ENCODE results near the gene TMEM176A.

TMEM176A gene

DNA sequence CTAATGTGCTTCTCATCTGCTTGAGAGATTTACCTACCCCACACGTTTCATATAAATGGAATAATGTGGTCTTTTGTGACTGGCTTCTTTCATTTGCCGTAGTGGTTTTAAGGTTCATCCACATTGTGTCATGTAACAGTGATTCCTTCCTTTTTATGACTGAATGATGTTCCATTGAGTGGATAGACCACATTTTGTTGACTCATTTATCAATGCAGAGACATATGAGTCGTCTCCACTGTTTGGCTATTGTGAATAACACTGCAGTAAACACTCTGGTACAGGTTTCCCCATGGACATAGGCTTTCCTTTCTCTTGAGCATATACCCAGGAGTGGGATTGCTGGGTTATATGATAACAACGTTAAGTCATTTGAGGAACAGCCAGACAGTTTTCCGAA, 49.7 kb downstream of the TMEM176A start:
- DNase-seq: no peak

DNA sequence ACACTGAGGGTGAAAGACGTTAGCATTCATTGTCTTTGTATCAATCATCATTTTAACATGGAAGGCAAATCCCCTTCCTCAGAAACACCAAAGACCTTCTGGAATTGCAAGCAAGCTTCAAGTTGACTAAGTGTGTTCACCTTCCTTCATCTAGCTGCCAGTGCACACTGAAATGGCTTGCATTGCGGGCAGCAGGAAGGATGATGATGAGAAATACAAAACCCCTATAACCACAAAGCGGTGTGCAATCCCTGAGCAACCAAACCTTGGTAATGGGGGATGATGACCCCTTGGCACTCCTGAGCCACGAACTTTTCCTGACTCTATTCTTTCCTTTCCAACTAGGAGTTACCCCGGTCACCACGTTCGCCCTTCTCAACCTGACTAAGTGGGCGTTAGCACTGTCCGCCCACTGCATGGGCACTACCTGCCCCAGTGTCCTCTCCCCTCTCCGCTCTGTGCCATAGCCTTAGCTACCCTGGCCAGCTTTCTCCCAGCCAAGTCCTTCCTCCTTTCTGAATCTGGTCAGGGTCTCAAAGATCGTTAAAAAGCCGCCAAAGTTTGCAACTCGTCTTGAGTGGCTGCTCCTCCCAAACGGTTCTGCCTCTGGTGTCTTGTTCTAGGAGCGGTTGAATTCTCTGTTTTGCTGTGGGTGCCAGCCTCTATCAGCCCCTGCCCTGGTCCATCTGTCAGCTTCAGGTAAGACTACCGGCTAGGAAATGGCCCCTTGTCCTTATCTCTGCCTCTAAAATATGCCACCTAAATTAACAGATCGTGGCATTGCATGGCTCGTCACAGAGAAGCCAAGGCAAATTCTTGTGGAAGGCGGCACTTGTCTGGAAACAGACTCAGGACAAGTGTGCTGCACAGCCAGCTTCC, 51.2 kb downstream of the TMEM176A start:
- no peak for DNase-seq

DNA sequence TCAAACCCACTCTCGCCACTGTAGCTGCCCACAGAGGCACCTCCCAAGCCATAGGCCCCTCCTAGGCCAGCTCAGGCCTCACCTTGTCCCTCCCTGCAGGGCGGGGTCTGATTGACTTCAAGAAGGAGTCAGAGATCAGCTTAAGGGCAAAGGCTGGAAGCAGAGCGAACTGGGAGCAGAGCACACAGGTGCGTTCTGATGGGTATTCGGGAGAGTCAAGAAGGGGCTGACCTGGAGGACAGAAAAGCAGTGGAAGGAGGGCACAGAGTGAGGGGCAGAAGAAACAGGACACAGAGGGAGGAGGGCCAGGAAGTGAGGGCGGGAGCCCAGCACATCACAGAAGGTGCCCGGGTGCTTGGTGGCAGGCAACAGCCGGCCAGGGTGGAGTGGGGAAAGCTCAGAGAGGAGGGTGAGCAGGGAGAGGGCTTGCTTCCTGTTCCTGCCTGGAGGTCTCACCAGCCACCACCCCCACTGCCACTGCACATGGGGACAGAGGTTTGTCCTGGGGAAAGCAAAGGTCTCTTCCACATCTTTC, 51.9 kb downstream of the TMEM176A start, which contains the start of gene AOC1:
AOC1 (plus strand) TSS at position 147 of the 535 bp plus-strand sequence. CDS start 3,954 bp downstream, outside the sequence.
- DNase-seq: no peak

GRCh38 chr7:150854066-150855000, 53.8 kb downstream of the TMEM176A start:
- DNase-seq: no peak
